GM18502 (cell line): ENCODE measurements around the gene ZNF599.

Experiments
- ATAC-seq: cut with Tn5 transposase; IDR thresholded peaks from one replicate; pipeline ENCODE4 v1.9.1; 2021; ENCODE audit warnings: mild to moderate bottlenecking; ENCODE audit not compliant: unreplicated experiment, poor library complexity

ZNF599 gene

DNA sequence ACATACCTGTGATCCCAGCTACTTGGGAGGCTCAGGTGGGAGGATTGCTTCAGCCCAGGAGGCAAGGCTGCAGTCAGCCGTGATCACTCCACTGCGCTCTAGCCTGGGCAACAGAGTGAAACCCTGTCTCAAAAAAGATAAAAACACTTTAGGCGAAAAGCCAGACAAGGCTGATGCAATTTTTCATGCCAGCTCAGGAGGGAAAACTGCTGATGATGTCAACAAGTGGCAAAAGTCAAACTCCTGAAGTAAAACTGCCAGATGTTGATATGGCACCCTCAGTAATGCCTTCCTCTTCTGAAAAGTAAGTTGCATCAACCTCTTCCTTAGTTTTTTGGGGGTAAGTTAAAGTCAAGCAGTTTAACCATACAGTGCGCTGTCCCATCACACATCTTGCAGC, 15.6 kb downstream of the ZNF599 start:
- ATAC-seq: no peak

DNA sequence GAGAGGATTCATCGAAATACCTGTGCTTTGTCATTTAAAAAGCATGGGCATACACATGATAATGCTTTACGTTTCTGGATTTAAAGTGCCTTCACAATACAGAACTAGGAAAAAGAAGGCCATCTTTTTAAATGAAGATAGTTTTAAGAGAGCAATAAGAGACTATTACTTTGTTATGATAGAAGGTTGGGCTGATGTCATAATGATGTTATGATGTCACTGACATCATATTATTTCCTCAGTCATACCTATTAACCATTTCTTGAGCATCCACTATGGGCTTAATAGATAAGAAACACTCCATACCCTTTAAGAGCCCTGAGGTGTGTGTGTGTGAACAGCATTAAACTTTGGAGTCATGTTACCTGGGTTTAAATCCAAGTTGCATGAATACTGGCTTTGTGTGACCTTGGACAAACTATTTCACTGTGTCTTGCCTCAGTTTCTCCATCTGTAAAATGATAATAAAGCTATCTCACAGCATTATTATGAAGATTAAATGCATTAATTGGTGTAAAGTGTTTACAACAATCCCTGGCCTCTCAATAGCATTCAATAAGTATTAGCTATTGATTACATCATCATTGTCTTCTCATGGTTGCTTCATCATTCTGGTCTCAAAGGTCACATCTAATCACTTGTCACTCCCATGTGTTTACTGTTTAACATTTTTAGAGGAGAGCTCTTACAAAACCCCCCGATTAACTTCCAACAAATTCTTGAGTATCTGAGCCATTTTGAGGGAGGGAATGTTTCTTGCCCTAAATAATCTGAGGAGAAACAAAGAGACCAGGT, 27.9 kb downstream of the ZNF599 start:
- ATAC-seq: no peak

DNA sequence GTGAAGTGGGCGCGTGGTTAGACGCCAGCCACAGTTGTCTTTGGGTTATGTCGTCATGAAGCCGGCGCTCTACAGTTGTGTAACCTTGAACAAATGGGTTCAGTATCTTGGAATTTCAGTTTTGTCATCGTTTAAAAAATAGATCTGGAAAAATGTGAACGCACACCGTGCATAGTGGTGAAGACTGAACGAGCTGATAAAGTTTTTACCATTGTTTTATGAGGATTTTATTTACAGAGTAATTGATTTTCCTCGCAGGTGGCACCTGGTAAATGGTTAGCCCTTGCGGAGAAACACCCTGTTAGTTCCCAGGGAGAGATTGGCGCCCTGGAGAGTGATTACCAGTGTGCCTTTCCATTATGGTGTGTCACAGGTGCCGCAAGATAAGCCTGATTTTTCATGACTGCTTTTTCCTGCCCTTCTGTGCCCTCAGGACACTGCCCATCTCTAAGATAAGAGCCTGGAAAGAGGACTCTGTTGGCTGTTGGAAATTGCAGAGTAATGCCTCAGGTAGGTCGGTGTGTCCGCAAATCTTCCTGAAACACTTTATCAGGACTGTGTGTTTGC, 38.4 kb downstream of the ZNF599 start:
- no peak for ATAC-seq

DNA sequence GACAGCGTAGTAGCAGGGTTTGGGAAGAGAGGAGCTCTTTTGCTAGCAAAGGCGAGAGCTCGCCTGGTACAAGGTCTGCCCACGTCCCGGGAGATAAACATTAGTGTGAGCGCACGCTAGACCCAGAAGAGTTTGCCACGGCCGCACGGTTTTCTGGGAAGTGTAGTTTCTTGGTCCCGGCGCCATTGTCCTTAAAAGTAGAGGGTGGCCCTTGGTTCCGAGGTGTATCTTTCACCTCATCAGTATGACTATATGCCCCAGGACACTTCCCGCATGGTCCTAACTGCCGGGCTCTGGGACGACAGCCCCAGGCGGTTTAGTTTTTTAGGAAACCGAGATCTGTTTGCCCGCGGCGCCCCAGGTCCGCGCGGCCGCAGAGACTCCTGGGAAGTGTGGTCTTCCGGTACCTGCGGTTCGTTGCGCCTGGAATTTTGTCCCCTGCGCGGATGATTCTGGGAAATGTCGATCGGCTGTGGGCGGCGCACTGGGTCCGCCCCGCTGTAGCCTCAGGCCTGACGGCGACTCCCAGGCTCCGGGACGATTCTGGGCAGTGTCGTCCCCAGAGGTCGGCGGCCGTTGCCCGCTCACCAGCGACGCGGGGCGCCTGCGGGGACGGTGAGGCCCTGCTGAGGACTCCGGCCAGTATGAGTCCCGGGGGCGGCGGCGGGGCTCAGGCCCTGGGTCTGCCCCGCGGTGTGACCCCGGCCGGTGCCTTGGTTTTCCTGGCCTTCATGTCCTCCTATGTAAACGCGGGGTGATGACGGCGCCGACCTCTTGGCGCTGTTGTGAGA, 39.1 kb downstream of the ZNF599 start, which contains the start of gene ZNF181:
Gene ZNF181, plus strand, starts transcription at position 498 of the 791 bp plus-strand sequence. CDS start 795 bp downstream, outside the sequence.
- peak; percentile 84 for ATAC-seq

DNA sequence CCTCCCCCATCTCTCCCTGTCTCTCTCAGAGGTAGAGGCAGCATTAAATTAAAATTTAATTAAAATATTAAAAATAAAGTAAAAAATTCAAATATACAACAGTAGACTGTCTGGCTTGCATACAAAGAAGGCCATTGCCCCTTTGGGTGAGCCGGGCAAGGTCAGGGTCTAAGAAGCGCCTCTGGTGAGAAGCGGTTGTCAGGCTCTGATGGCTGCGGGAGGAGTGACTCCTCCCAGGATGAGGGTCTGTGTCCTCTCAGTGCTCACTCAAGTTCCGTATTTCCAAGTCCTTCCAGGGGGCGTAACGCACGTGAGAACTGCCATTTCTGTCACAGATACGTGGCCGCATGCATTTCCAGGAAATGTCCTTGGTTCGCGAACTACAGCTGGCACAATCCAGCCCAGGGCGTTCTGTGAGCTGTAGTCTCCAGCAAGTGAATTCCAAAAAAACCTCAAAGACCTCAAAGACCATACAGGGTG, 39.7 kb downstream of the ZNF599 start:
- peak; percentile 19 for ATAC-seq

DNA sequence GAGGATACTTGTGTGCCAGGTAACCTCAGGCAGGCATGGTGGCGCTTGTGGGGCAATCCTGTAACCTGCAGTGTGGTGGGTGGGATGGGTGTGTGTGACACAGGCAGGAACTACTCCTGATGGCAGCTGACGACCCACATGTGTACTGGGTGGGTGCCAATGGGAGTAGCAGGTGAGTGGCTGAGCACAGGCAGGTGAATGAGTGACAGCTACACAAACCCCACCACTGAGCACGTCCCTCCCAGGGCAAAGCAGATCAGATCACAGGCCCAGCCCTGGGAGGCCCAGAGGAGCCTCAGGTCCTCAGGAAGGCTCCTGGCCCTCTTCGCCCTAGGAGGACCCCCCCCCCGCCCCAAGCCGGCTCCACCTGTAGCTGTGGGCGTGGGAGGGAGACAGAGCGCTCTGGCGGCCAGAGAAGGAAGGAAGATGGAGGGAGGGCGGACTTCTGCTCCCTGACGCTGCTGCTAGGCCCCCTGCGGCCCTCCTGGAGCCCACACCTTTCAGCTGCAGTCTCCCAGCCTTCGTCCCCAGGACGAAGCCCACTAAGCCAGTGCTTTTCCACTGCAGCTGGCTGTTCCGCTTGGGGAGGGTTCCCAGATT, 40.3 kb downstream of the ZNF599 start:
- no peak for ATAC-seq

DNA sequence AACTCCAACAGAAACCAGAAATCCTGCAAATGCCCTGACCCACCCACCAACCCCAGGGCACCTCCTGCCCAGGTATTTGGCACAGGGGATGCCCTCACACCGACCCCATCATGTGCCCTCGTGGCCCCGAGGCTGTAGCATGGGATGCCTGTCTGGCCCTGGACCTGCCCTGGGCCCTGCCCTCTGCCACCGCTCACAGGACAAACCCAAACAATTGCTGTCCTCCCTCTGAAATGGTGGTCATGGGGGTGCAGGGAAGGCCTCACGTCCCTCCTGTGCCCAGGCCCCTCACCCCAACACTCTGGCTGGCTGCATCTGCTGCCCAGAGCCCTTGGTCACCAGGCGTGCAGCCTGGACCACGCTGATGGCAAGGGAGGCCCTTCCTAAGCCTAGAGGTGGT, 41.1 kb downstream of the ZNF599 start:
- no peak for ATAC-seq

DNA sequence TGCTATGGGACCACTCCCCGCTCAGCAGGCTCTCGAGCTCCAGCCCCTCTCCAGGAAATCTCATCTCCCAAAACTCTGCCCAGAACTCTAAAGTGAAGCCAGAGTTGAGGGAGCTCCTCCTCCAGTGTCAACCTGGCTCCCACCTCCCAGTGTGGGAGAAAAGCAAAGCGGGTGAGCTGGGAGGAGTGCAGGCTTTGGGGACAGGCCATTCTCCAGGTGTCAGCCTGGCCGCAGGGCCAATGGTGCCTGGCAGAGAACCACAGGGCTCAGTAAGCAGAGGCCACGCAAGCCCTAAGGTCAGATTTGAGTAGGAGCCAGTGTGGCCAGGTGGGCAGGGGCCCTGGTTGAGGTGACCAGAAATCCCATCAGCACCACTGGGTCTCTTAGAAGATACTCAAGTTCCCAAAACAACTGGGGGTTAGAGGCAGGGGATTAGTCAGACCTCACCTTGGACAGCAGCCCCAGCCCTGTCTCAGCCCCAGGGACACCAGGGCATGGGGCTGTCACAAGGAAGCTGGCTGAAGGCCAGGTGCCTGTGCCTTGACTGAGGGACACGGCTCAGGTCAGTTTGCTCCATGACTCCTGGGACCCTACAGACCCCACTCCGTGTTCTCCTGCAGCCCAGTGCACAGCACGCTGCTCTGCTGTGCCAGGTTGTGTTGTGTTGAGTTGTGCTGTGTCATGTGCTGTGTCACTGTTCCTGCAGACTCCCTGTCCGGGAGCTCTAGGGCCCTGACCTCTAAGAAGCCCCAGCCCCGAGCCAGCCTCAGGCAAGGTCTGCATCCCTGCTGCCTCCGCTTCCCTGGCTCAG, 41.8 kb downstream of the ZNF599 start:
- no peak for ATAC-seq

DNA sequence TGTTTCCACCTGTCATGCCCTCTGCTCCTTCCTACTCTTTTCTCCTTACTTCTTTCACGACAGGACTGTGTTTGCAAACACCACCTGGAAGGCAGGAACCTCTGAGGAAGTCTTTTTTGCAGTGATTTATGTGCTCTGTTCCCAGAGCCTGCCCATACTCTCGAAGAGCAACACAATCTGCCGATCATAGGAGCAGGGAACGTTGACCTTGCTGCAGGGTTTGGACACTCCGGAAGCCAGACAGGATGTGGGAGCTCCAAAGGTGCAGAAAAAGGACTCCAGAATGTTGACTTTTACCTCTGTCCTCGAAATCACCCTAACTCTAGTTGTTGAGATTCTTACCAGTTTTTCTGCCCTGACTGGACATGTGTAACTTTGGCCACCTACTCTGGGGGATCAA, 47.6 kb downstream of the ZNF599 start:
- no peak for ATAC-seq

DNA sequence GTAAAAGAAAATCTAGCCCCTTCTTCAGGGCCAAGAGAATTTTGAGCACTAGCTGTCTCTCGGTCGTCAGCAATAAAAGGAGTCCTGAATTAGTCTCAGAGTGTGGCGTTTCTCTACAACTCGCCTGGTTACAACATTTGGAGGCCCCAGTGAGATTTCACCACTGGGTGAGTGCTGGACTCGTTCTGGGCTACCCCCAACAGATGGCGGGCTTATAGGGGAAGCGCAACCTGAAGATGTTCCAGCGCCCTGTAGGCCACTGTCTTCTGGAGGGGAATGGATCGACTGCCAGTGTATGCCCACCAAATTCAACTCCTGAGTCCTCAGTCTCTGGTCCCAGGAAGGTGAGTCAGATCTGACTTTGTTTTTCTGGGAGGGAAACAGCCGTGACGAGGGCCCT, 50.7 kb downstream of the ZNF599 start:
- no peak for ATAC-seq

DNA sequence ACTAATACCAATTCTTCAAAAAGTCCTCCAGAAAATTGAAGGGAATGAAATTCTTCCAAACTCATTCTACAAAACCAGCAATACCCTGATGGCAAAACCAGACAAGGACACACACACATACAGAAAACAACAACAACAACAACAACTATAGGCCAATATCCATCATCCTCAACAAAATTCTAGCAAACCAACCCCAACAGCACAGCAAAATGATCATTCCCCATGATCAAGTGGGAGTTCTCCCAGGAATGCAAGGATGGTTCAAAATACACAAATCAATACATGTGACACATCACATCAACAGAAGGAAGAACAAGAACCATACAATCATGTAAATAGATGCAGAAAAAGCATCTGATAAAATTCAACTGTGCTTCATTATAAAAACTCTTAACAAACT, 57.7 kb downstream of the ZNF599 start:
- ATAC-seq: no peak

DNA sequence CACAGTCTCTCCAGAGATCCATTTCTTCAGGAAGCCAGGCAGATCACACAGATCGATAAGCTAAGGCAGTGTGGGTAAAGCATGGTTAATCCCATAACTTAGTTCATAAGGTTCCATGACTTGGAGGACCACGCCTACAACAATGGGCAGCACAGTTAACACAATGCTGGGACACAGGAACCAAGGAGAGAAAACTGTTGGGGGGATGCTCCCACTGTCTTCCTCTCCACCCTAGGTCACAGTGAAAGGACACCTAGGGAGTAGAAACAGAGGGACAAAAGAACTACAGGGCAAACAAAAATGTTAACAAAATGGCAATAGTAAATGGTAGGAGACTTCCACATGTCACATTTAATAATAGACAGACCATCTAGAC, 59.8 kb downstream of the ZNF599 start:
- no peak for ATAC-seq

DNA sequence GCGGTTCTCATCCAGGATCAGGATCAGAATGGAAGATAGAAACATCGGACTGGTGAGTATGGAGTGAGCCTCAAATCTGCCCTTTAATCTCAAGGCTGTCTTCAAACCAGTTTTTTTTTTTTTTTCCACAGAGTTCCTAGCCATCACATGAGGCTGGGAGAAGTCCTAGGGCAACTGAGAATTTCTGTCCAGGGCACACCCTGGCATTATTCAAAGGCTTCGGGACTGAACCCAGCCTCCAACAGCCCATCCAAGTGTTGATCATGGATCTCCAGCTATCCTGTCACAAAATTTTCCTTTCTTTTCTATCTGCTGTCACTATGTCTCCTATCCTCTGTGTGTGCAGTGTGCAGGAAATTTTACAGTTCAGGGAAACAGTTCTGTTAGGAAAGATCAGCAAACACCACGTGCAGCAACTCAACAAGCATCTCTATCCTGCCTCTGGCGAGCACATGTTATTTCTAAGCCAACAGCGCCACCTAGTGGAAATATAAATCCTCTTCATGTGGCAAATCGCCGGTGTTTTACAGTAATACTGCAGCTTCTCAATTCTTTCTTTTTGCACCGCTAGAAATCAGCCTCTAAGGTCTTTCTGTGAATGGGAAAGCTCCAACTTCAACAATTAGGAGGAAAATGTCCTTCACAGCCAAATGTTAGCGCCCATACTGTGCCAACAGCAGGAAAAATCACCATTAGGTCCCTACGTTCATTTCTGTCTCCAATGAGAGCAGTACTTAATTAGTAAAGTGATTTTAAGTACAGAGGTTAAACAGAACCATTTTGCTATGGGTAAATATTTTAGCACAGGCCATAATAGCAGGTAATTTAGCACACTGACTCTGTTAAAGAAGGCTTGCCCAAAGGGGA, 60.4 kb downstream of the ZNF599 start:
- ATAC-seq: no peak

DNA sequence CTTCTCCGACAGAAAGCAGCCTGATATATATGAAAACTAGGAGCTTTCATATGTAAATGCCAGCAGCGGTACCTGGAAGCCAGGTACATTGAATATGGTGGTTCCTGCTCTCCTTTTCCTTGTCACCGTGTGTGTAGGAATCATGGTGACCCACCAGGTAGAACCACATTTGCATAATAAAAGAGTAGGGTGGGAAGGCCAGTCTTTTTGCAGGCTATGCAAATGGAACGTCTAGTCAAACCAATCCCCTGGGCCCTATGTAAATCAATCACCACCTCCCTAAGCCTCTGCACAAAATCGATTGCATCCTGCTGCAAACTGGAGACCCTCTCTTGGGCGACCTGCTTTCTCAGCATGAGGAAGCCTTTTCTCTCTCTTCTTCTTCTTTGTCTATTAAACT, 61.1 kb downstream of the ZNF599 start:
- ATAC-seq: no peak
